Right hindlimb (tissue), 1 donor: ENCODE results near the gene CAPN15.

Source experiments
- DNase-seq: peaks from one replicate; pipeline ENCODE4 v3.0.0-alpha.2; 2018

CAPN15 gene

GRCh38 chr16:580141-580945 lies 52.8 kb downstream of the CAPN15 start:
- no peak for DNase-seq

DNA sequence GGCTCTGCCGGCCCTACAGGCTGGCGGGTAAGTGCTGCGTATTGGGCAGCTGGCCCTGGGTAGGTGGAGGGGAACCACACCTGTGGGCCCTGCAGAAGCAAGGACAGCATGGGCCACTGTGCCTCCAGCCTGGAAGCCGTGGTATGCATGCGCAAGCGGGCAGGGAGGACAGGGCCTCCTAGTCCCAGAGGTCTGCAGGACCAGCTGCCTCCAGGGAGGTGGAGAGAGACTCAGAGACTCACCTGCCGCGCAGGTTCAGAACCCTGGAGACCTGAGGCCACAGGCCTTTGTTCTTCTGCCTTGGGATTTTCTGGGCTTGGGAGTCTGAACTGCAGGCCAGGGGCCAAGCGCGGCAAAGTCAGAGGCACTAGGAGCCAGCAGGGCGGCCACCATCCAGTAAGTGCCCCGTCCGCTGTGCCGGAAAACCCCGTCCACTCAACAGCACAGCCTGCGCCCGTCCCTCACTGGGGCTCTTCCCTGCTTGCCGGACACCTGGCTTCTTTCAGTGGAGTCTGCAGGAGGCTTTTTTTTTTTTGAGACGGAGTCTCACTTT lies 53.5 kb downstream of the CAPN15 start:
- no peak for DNase-seq

GRCh38 chr16:582218-582613 lies 54.7 kb downstream of the CAPN15 start:
- no peak for DNase-seq

DNA sequence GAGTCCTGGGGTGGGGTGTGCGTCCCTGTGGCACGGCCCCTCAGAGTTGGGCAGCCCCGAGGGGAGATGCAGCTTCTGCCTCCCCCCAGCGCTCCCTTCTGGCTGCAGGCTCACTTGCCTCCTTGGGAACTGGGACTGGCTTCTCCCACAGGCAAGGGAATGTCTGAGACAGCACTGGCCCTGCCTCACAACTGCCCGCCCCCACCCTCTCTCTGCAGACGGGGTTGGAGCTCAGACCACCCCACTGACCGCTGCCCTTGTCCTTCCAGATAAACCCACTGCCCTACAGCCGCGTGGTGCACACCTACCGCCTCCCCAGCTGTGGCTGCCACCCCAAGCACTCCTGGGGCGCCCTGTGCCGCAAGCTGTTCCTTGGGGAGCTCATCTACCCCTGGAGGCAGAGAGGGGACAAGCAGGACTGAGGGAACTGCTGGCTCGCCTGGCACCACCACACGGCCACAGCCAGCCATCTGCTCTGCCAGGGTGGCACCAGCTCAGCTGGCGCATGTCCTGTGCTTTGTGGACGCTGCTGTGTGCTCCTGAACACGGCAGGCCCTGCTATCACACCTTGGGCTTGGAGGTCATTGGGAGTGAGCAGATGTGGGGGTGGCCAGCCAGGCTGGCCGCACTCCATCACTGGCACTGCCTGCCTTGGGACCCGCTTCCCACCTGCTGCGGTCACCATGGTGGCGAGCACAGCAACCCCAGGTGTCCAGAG lies 55.3 kb downstream of the CAPN15 start:
- peak; percentile 17 for DNase-seq

- no peak for DNase-seq
Observed at GRCh38 chr16:583470-583814, 55.9 kb downstream of the CAPN15 start.

GRCh38 chr16:583815-584591 lies 56.5 kb downstream of the CAPN15 start:
- peak; percentile 29 for DNase-seq

- DNase-seq: peak; percentile 33
Observed at GRCh38 chr16:585351-585750, 57.8 kb downstream of the CAPN15 start.

DNA sequence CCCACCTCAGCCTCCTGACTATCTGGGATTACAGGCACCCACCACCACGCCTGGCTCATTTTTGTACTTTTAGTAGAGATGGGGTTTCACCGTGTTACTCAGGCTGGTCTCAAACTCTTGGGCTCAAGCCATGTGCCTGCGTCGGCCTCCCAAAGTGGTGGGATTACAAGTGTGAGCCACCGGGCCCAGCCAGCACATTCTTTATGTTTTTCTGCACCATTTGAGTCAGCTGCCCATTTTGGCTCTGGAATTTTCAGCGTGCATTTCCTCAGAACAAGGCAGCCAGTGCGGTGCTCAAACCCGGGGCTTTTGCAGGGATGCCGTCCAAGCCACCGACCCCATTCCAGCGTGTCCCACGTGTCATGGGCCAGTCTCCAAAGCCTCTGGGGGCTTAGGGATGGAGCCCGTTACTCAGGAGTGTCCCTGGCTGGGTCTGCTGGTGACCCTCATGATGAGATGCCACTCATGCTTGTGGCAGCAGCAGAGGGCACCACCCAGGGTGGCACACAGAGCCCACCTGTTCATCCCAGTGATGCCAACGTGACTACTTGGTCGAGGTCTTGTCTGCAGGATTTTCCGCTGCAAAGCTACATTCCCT lies 58.6 kb downstream of the CAPN15 start:
- DNase-seq: peak; percentile 32

GRCh38 chr16:586645-587590 lies 59.4 kb downstream of the CAPN15 start:
- DNase-seq: peak; percentile 28

DNA sequence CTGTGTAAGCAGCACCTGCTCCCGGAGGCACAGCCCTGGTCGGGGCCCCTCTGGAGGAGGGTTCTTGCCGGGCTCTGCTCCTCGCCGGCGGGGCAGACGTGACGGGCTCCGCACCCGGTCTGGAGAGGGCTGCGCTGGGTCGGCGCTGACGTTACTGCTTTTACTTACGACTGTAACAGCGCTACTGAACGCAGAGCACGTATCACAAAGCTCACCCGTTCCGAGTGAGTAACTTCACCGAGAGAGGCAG lies 61.1 kb downstream of the CAPN15 start:
- peak; percentile 63 for DNase-seq

DNA sequence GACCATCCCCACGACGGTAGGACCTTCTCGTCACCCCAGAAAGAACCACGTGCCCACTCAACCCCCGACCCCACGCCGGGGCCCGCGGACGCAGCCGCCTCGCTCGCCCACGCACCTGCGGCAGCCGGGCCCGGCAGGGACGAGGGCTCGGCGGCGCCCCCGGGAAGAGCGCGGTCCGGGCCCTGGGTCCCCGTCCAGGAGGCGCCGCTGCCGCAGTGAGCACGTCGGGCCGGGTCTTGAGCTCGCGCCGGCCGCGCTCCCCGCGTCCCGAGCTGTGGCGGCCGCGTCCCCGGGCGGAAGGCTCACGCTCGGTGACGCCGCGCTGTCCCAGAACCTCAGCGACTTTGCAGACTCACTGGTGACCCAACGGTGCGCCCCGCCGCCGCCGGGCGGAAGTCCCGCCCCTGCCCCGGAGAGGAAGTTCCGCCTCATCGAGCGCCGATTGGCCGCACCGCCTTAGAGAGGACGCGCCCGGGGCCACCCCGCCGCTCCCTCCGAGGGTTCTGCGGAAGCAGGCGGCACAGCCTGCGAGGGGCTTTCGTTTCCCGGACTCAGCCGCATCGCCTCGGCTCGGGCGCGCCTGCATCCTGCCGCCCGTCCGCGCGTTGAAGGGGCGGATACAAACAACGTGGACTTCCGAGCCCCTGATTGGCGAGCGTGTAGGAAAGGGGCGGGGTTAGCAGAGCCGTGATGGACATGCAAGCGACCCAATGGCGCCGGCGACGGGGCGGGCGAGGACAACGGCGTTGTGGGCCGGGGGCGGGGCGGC lies 61.6 kb downstream of the CAPN15 start:
- DNase-seq: peak; percentile 98

GRCh38 chr16:589658-590187 lies 62.2 kb downstream of the CAPN15 start, which contains the start of gene RAB40C:
Gene RAB40C (plus strand): TSS chr16:590066. CDS start chr16:590292, 226 bp downstream.
- peak; percentile 99 for DNase-seq

DNA sequence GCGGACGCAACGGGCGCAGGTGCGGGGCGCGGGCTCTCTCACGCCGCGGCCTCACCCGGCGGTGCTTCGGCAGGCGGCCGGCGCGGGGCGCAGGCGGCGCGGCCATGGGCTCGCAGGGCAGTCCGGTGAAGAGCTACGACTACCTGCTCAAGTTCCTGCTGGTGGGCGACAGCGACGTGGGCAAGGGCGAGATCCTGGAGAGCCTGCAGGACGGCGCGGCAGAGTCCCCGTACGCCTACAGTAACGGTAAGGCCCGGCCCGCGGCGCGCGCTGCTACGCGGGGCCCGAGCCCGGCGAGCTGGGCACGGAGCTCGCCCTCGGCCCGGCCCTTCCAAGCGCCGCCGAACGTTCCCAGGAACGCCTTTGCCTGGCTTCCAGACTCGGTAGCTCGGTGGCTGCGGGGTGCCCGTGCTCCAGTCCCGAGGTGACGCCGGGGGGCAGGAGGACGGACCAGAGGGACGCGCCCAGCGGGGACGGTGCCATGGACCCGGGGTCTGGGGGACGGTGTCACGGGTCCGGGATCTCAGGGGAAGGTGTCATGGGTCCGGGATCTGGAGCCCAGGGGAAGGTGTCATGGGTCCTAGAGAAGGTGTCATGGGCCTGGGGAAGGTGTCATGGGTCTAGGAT lies 62.8 kb downstream of the CAPN15 start:
- no peak for DNase-seq

DNA sequence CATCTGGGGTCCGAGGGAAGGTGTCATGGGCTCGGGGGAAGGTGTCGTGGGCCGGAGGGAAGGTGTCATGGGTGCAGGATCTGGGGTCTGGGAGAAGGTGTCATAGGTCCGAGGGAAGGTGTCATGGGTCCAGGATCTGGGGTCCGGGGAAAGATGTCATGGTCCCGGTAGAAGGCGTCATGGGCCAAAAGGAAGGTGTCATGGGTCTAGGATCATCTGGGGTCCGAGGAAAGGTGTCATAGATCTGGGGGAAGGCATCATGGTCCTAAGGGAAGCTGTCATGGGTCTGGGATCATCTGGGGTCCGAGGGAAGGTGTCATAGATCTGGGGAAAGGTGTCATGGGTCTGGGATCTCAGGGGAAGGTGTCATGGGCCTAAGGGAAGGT lies 63.3 kb downstream of the CAPN15 start:
- no peak for DNase-seq

- no peak for DNase-seq
Observed at GRCh38 chr16:591231-591630, 63.7 kb downstream of the CAPN15 start.

- DNase-seq: no peak
Observed at GRCh38 chr16:591892-592517, 64.5 kb downstream of the CAPN15 start.

DNA sequence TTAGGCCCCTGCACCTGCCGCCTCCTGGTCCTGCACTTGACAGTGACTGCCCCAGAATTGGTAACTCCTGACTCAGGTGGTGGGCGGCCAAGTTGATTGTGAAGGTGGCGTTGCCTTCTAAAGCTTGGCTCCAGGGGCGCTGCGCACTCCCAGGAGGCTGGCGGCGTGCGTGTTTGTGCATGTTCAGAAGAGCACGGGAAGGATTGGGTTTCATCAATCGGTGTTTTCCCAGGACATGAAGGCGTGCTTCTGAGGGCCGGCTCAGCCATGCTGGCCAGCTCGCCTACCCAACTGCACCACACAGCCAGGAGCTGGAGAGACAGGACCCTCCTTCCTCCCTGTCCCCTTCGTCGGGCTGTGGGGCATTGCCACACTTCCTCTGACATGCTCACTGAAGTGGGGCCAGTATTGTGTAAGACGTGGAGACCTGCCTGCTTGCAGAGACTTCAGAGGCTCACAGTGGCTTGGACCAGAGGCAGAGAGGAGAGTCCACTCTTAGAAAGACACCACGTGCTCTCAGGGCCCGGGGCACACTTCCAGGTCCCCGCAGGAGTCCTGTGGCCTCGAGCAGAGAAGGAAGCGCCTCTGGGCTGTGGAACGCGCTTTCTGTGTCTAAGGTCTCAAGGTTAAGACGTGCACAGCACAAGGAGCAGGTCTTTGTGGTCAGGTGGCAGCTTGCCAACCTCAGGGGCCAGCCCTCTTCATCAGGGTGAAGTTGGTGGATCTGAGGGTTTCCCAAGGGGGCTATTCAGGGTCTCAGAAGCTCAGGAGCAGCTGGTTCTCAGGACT lies 65.2 kb downstream of the CAPN15 start:
- DNase-seq: no peak

DNA sequence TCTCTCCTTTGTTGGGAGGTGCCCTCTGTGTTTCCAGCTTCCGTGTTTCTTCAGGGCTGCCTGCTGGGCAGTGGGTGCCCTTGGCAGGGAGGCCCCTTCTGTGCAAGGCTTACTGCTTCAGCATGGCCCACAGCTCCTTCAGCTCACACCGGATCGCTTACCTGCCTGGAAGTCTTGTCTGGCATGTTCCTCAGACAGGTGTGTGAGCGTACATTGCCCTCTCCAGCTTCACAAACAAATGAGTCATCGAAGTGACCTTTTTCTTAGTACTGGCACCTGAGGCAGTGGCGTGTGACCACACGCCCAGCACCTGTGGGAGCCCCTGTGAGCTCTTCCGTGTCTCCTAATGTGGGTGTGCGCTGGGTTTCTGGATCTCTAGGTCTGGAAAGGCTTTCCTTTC lies 65.9 kb downstream of the CAPN15 start:
- DNase-seq: no peak

- DNase-seq: no peak
Observed at GRCh38 chr16:593807-594206, 66.3 kb downstream of the CAPN15 start.
